Lower lobe of right lung (tissue), 2 donors: ENCODE data around the gene PALLD. TPM values are rescaled to one million over a fixed set of nuclear protein-coding genes. Genes with fewer than 3 reads are reported as not detected.

Experiments
- ATAC-seq, 2 donors: fragments of 200-7000 bp; cut with Tn5 transposase; one replicate each; pipeline ENCODE4 v1.9.1; 2020 to 2022; ENCODE audit warnings: mild to moderate bottlenecking in 2 of 2, moderate library complexity in 2 of 2
- DNase-seq: peaks from one replicate; pipeline ENCODE4 v3.0.0-alpha.2; 2020
- H3K27ac ChIP-seq: fragments of 200-600 bp; one replicate; pipeline ENCODE4 v1.8.0; 2022
- H3K27me3 ChIP-seq: fragments of 200-600 bp; one replicate; pipeline ENCODE4 v1.8.0; 2022; ENCODE audit warnings: low read depth
- H3K36me3 ChIP-seq: fragments of 200-600 bp; one replicate; pipeline ENCODE4 v1.8.0; 2022; ENCODE audit warnings: mild to moderate bottlenecking
- H3K4me1 ChIP-seq: fragments of 200-600 bp; one replicate; pipeline ENCODE4 v1.8.0; 2022
- H3K4me3 ChIP-seq: fragments of 200-600 bp; one replicate; pipeline ENCODE4 v1.8.0; 2022; ENCODE audit warnings: mild to moderate bottlenecking
- H3K9me3 ChIP-seq: fragments of 200-600 bp; one replicate; pipeline ENCODE4 v1.8.0; 2022
- intact Hi-C: fragments of 100-400 bp; cut with DNase I; formaldehyde crosslinking; loops from one replicate; pipeline ENCODE4 v1.11.0; 2022
- total RNA-seq: library from RNA; stranded (reverse); fragmentation: NEBNext Ultra II Directional; extraction: Animal tissue kit (Norgen Biotek cat#: 25700); gene quantifications from one replicate; pipeline ENCODE4 v1.2.1, GENCODE V29; 2021
- TF ChIP-seq, protein P1 (sequence below): fragments of 200-600 bp; IDR thresholded peaks from one replicate; pipeline ENCODE4 v1.8.0; 2022; ENCODE audit warnings: antibody characterized with exemption, mild to moderate bottlenecking
- donor health status: DM: no; HTN: yes; CAD: no; lungs with severe emphysema.

The PALLD gene
- total RNA-seq, 1 donor from 2014 or later, result 91.9 TPM

DNA sequence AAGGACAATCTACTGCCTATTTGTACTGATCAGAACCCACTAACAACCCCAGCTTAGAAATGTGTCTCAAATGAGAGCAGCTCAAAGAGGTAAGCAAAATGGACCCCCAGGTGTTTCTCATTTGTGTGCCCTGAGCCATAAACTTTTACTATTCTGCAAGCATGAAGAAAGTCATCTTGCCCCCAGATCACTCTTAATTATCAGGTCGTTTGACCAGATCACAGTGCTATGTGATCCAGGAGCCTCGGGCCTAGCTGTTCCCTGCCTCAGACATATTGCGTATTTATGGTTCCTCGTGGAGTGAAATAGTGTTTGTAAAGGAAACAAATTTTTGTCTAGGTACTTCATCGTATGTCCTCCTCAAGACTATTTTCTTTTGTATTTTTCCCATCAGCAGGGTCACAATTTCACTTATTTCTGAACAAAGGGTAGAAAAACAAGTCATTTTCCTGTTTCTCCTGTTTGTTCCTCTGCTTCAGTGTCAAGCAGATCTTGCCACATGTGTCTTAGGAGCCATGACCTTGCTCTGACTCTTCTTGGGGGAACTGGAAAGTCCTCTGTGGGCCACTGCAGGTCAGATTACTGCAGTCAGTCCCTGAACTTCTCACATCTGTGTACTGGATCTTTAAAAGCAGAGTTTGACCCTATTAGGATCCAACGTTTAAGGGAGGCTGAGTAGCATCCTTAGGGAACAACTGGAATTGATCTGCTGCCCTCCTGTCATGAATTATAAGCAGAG, 194.9 kb downstream of the PALLD start:
- no peaks in the 10 kb centered on the region for H3K27me3 ChIP-seq
- ATAC-seq (peak in 1 of 2 donors; percentile 48), DNase-seq (no peak)
- no peaks in the 10 kb centered on the region for H3K36me3 ChIP-seq
- TF ChIP-seq, protein P1, sequence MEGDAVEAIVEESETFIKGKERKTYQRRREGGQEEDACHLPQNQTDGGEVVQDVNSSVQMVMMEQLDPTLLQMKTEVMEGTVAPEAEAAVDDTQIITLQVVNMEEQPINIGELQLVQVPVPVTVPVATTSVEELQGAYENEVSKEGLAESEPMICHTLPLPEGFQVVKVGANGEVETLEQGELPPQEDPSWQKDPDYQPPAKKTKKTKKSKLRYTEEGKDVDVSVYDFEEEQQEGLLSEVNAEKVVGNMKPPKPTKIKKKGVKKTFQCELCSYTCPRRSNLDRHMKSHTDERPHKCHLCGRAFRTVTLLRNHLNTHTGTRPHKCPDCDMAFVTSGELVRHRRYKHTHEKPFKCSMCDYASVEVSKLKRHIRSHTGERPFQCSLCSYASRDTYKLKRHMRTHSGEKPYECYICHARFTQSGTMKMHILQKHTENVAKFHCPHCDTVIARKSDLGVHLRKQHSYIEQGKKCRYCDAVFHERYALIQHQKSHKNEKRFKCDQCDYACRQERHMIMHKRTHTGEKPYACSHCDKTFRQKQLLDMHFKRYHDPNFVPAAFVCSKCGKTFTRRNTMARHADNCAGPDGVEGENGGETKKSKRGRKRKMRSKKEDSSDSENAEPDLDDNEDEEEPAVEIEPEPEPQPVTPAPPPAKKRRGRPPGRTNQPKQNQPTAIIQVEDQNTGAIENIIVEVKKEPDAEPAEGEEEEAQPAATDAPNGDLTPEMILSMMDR, result no peak
- intact Hi-C loops, result no loop called here
- no peaks in the 10 kb centered on the region for H3K9me3 ChIP-seq
- peaks cover 5% of the 10 kb centered on the region for H3K4me1 ChIP-seq
- H3K27ac ChIP-seq, result no peak overlapping the region
- H3K4me3 ChIP-seq, result no peak overlapping the region

DNA sequence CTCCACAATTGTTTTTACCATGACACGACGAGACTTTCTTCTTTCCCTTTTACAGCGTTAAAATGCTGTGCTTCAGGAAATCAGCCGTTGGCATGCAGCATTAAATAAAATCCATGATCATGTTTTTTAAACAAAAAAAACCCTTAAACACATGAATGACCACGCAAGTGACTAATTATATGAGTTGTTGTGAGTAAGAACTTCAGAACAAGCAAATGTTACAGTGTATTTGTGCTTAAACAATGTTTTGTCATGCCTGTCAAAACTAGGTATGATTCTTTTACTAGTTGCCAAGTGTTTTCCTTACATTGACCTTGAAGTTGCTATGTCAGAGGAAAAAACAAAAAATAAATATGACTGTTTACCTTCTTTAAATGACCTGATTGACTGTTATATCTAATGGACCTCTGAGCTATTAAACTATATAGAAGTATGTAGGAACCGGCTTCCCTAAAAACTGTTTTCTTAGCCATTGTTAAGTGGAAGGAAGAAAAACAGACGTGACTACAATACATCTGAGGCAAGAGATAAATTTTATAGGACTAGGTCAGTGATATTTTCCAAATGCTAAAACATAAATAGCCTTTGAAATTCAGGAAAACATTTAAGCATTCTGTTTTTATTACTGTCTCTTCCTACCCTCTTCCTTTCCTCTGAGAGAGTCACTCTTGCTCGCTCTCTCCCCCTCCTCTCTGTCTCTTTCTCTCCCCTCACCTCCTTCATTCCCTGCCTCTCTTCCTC, 197.1 kb downstream of the PALLD start:
- TF ChIP-seq, protein P1, result no peak
- Histone ChIP-seq H3K4me1 (peaks cover 5% of the 10 kb centered on the region), H3K27ac (no peak overlapping the region), H3K4me3 (no peak overlapping the region), H3K9me3 (no peaks in the 10 kb centered on the region), H3K36me3 (no peaks in the 10 kb centered on the region), H3K27me3 (no peaks in the 10 kb centered on the region)
- intact Hi-C loops, result no loop called here
- no peak for DNase-seq
- ATAC-seq, result no peak

DNA sequence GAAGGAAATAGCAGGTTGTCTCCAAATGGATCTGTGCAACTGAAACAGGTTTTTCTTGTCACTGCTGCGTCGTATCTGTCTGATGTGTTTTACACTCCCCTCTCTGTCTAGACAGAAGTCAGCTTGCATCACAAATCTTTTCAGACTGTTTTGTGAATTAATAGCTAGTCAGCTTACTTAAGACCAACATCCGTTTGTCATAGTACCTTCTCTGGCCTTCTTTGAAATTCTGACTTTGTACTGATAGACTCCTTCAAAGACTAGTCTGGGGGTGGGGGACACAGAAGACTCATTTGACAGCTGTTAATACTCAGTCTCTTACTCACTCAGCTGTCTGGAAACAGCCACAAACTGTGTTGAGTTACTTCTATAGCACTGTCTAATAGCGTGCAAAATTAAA, 197.8 kb downstream of the PALLD start:
- DNase-seq (no peak), ATAC-seq (peak in 1 of 2 donors; percentile 45)
- intact Hi-C loops, result no loop called here
- Histone ChIP-seq H3K27me3 (no peaks in the 10 kb centered on the region), H3K36me3 (no peaks in the 10 kb centered on the region), H3K27ac (no peak overlapping the region), H3K9me3 (no peaks in the 10 kb centered on the region), H3K4me1 (peaks cover 5% of the 10 kb centered on the region), H3K4me3 (no peak overlapping the region)
- TF ChIP-seq, protein P1, result no peak

DNA sequence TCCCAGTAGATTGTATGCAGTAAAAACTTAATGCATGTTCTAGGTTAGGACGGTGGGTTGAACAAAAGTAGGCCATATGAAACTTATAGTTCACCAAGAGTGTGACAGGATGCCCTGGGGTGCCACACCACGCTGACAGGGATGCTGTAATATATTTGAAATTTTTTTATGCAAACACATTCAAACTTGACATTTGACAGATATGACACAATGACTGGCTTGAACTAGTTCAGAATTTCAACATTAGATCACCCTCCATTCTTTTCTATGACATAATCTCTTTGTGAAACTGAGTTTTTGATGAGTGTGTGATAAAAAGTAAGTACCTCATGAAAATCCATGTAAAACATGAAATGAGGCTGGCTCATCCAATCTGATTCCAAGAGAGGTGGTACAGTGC, 198.4 kb downstream of the PALLD start:
- no peaks in the 10 kb centered on the region for H3K9me3 ChIP-seq
- H3K27ac ChIP-seq, result no peak overlapping the region
- DNase-seq (no peak), ATAC-seq (no peak)
- intact Hi-C loops, result no loop called here
- H3K36me3 ChIP-seq, result no peaks in the 10 kb centered on the region
- H3K4me1 ChIP-seq, result peaks cover 5% of the 10 kb centered on the region
- TF ChIP-seq, protein P1, result no peak
- no peaks in the 10 kb centered on the region for H3K27me3 ChIP-seq
- H3K4me3 ChIP-seq, result no peak overlapping the region

DNA sequence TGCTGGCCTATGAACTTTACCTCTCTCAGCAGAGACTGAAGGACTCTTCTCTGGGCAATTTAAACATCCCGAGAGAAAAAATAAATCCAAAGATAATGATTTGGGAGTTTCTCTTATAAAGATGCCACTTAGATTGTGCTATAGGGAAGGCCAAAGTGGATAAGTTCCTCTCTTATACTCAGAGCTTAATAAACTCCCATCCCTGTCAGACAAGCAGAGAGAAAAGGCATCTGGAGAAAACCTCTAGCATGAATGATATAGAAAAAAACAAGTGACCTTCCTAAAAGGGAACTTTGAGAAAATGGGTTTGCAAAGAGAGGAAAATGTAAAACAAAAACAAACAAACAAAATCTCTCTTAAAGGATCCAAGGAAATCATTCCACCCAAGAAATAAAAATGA, 199.4 kb downstream of the PALLD start:
- TF ChIP-seq, protein P1, result no peak
- intact Hi-C loops, result no loop called here
- no peaks in the 10 kb centered on the region for H3K27me3 ChIP-seq
- H3K36me3 ChIP-seq, result no peaks in the 10 kb centered on the region
- no peak overlapping the region for H3K27ac ChIP-seq
- no peak overlapping the region for H3K4me3 ChIP-seq
- no peaks in the 10 kb centered on the region for H3K9me3 ChIP-seq
- DNase-seq (no peak), ATAC-seq (no peak)
- peaks cover 5% of the 10 kb centered on the region for H3K4me1 ChIP-seq
